HepG2 (cell line): ENCODE data around the gene CKS2. TPM values are rescaled to one million over a fixed set of nuclear protein-coding genes. Genes with fewer than 3 reads are reported as not detected.

ENCODE experiments used
- CEBPB ChIP-seq: IDR thresholded peaks from 2 replicates; pipeline ENCODE4 v1.6.1; 2011; ENCODE audit warnings: low read depth, low read length, improper control_type of control experiment, borderline replicate concordance
- CHD2 ChIP-seq: IDR thresholded peaks from 2 replicates; pipeline ENCODE4 v1.6.1; 2011; ENCODE audit warnings: low read depth, low read length, improper control_type of control experiment
- DBP ChIP-seq: sonication (generic); formaldehyde crosslinking; IDR thresholded peaks from 2 replicates; pipeline ENCODE4 v1.4.0; 2020; ENCODE audit warnings: missing genetic modification reagents; ENCODE audit errors: not compliant biosample characterization
- EZH2 ChIP-seq: conservative IDR thresholded peaks from 2 replicates; pipeline ENCODE4 v1.6.1; 2012; ENCODE audit warnings: mild to moderate bottlenecking, low read depth, low read length, moderate library complexity
- HIC2 ChIP-seq: sonication (generic); formaldehyde crosslinking; IDR thresholded peaks from 2 replicates; pipeline ENCODE4 v1.9.0; 2022; ENCODE audit warnings: low read depth, missing genetic modification reagents
- HNF4A ChIP-seq: sonication (generic); formaldehyde crosslinking; IDR thresholded peaks from 2 replicates; pipeline ENCODE4 v1.4.0; 2020; ENCODE audit warnings: missing genetic modification reagents
- JARID2 ChIP-seq: sonication (generic); formaldehyde crosslinking; IDR thresholded peaks from 2 replicates; pipeline ENCODE4 v1.8.1; 2023; ENCODE audit warnings: missing genetic modification reagents, inconsistent platforms; ENCODE audit not compliant: insufficient replicate concordance
- MTF1 ChIP-seq: sonication (generic); formaldehyde crosslinking; IDR thresholded peaks from 2 replicates; pipeline ENCODE4 v1.5.0; 2020; ENCODE audit warnings: missing genetic modification reagents
- NFYC ChIP-seq: IDR thresholded peaks from 2 replicates; pipeline ENCODE4 v1.6.1; 2016; ENCODE audit warnings: missing genetic modification reagents, missing compliant biosample characterization
- RXRA ChIP-seq: sonication (generic); formaldehyde crosslinking; IDR thresholded peaks from 2 replicates; pipeline ENCODE4 v1.5.1; 2020; ENCODE audit warnings: missing genetic modification reagents
- SATB2 ChIP-seq: sonication (generic); formaldehyde crosslinking; IDR thresholded peaks from 2 replicates; pipeline ENCODE4 v1.5.0; 2020; ENCODE audit warnings: missing genetic modification reagents
- TOE1 ChIP-seq: sonication (generic); formaldehyde crosslinking; IDR thresholded peaks from 2 replicates; pipeline ENCODE4 v1.4.0; 2020; ENCODE audit warnings: mild to moderate bottlenecking, missing genetic modification reagents
- ZBTB37 ChIP-seq: sonication (generic); formaldehyde crosslinking; IDR thresholded peaks from 2 replicates; pipeline ENCODE4 v1.4.0; 2020; ENCODE audit warnings: mild to moderate bottlenecking, missing genetic modification reagents
- ZFAT ChIP-seq: sonication (generic); formaldehyde crosslinking; conservative IDR thresholded peaks from 2 replicates; pipeline ENCODE4 v1.8.1; 2023; ENCODE audit warnings: missing genetic modification reagents, inconsistent platforms
- ZNF687 ChIP-seq: sonication (generic); formaldehyde crosslinking; IDR thresholded peaks from 2 replicates; pipeline ENCODE4 v1.5.1; 2020; ENCODE audit warnings: mild to moderate bottlenecking, missing genetic modification reagents, moderate library complexity
- ZNF724P ChIP-seq: sonication (generic); formaldehyde crosslinking; IDR thresholded peaks from 2 replicates; pipeline ENCODE4 v1.8.0; 2022; ENCODE audit warnings: missing genetic modification reagents, borderline replicate concordance
- ZNF740 ChIP-seq: sonication (generic); formaldehyde crosslinking; IDR thresholded peaks from 2 replicates; pipeline ENCODE4 v1.4.0; 2020; ENCODE audit warnings: missing genetic modification reagents
- ZNF770 ChIP-seq: sonication (generic); formaldehyde crosslinking; IDR thresholded peaks from 2 replicates; pipeline ENCODE4 v1.5.0; 2020; ENCODE audit warnings: mild to moderate bottlenecking, missing genetic modification reagents
- polyA plus RNA-seq, 8 experiments: library from polyadenylated mRNA; depleted of rRNA in 3 of 8; stranded (reverse) in 7 of 8; unstranded in 1 of 8; fragments of >200 nt; fragmentation: Illumina TruSeq in 4 of 8; extraction: Trizol in 4 of 8; gene quantifications; 2 replicates each; pipeline versions ENCODE4 v1.2.1 to v1.2.3, GENCODE V29; 2011 to 2016; ENCODE audit warnings: low read depth in 4 of 8, missing spikeins in 1 of 8, mixed read lengths in 1 of 8; ENCODE audit not compliant: insufficient read depth in 1 of 8
- total RNA-seq, 5 experiments: library from RNA; depleted of rRNA; stranded (reverse); fragments of >200 nt; fragmentation: Illumina TruSeq; extraction: Trizol; gene quantifications; 2 replicates each; pipeline ENCODE4 v1.2.3, GENCODE V29; 2016; ENCODE audit warnings: low read depth in 1 of 5

CKS2 gene
- total and polyA plus RNA-seq, 2 of the 13 experiments (the other 11 are each of a cell fraction or from before 2014, with no cell fraction given) = 251 to 317 TPM

GRCh38 chr9:89364666-89365531, 53.9 kb downstream of the CKS2 start (continued):
- TF ChIP-seq DBP (CRISPR knock-in tag) (no peak), MTF1 (CRISPR knock-in tag) (no peak), NFYC (CRISPR knock-in tag) (no peak), HNF4A (peak; percentile 6; the same call in 1 of the 2 replicates), TOE1 (CRISPR knock-in tag) (no peak), CEBPB (peak; percentile 3; the same call in 1 of the 2 replicates), ZBTB37 (CRISPR knock-in tag) (no peak), EZH2 (no peak), ZNF770 (CRISPR knock-in tag) (peak; percentile 45; the same call in 1 of the 2 replicates), CHD2 (no peak), HIC2 (CRISPR knock-in tag) (no peak), ZNF687 (CRISPR knock-in tag) (peak; percentile 18; the same call in 1 of the 2 replicates), RXRA (no peak), SATB2 (no peak), ZFAT (CRISPR knock-in tag) (no peak), ZNF724P (CRISPR knock-in tag) (no peak), ZNF740 (CRISPR knock-in tag) (0 out of 2 replicates have a peak, but pooled peaks have one; percentile 33), JARID2 (CRISPR knock-in tag) (no peak)
